ENCODE results near the gene VGF.

GRCh38 chr7:101186194-101186593, 20.8 kb upstream of the VGF start:
- TF ChIP-seq CTCF (IDR thresholded peaks at IDR 0.05) (no peak), POLR2A (IDR thresholded peaks at IDR 0.05) (no peak)
